Renal cortical epithelial cell (primary cell): ENCODE results near the gene PPRC1. TPM values are rescaled to one million over a fixed set of nuclear protein-coding genes. Genes with fewer than 3 reads are reported as not detected.

Experiments used
- DNase-seq: peaks from one replicate; pipeline ENCODE4 v3.0.0-alpha.2; 2011; ENCODE audit warnings: low read depth
- total RNA-seq: library from RNA; depleted of rRNA; stranded (reverse); fragments of >200 nt; gene quantifications from 2 replicates; pipeline ENCODE4 v1.2.3, GENCODE V29; 2014

PPRC1 gene
- total RNA-seq, 1 donor from 2014 or later, result 17.4 TPM

DNA sequence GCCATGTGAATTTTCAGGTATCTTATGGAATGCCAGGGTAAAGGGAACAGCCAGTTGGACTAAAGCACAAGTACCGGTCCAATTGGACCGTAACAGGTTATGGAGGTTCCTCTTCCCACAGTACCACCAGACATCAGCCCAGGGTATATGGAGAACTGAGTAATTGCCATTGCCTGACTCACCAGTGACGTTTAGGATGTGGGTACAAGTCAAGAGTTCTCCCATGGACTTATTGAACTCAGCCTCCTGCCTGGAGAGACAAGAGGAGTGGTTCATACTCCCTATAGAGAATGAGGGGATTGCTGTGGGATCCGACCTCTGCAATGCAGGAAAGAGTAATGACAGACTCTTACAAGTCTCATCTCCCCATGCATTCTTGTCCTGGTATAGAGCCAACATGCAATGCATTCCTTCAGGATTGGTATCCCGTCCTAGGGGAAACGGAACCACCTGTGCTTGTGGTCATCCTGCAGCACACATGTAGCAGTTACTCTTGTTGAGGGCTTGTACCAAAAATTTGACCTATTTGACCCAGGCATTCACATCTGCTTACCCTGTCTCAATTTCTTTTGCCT, 62.5 kb downstream of the PPRC1 start:
- no peak for DNase-seq

DNA sequence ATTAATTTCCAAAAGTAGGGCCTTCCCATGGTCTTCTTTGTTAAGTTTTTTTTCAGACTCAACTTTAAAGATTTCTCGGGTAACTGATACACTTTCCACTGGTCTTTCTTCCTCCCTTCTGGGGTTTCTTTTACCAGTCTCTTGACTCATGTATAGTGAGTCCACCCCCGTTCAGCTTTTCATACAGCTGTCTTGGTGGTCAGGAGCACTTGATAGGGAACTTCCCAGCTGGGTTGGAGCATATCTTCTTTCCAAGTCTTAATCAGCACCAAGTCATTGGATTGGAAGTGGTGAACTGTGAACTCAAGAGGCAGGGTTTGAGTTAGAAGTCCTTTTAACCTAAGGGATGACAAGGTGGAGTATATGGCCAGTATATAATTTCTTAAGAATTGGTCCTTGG, 64.1 kb downstream of the PPRC1 start:
- no peak for DNase-seq

GRCh38 chr10:102198027-102198426, 65.2 kb downstream of the PPRC1 start:
- DNase-seq, result no peak

Other genes starting within 250 kb of the PPRC1 start
- gene ARMH3, start 76.9 kb upstream of the PPRC1 start, total RNA-seq, result 5.9 and 18.4 TPM in 2 replicates
- gene HPS6, start 67.7 kb upstream of the PPRC1 start, total RNA-seq, result 44.8 and 86.7 TPM in 2 replicates
- 26.7 and 49.5 TPM in 2 replicates for gene LDB1, start 12.7 kb upstream of the PPRC1 start, total RNA-seq
- 36.5 and 57.6 TPM in 2 replicates for gene NOLC1, start 19.3 kb downstream of the PPRC1 start, total RNA-seq
- gene ELOVL3, start 93.3 kb downstream of the PPRC1 start, total RNA-seq, result 0.69 and 1.3 TPM in 2 replicates
- 1.7 and 2.2 TPM in 2 replicates for gene PITX3, start 108.5 kb downstream of the PPRC1 start, total RNA-seq
- 22.4 and 90.0 TPM in 2 replicates for gene GBF1, start 112.5 kb downstream of the PPRC1 start, total RNA-seq